HFFc6 (cell line): Measurements from ENCODE around the gene DUS3L. TPM values are rescaled to one million over a fixed set of nuclear protein-coding genes. Genes with fewer than 3 reads are reported as not detected.

Source experiments
- DNase-seq: peaks from one replicate; pipeline ENCODE4 v3.0.0-alpha.2; 2018
- H3K27ac Mint-ChIP-seq: 2 replicates; pipeline ENCODE4 v1.8.0; 2020; ENCODE audit warnings: mild to moderate bottlenecking, mixed read lengths
- H3K27me3 Mint-ChIP-seq: 2 replicates; pipeline ENCODE4 v1.8.0; 2021; ENCODE audit warnings: mild to moderate bottlenecking, moderate library complexity, mixed read lengths; ENCODE audit not compliant: insufficient read depth
- H3K36me3 Mint-ChIP-seq: 2 replicates; pipeline ENCODE4 v1.8.0; 2021; ENCODE audit warnings: low read depth, mixed read lengths
- H3K4me1 Mint-ChIP-seq: 2 replicates; pipeline ENCODE4 v1.8.0; 2020; ENCODE audit warnings: low read depth, mixed read lengths
- H3K4me3 Mint-ChIP-seq: 2 replicates; pipeline ENCODE4 v1.8.0; 2020; ENCODE audit warnings: mild to moderate bottlenecking, moderate library complexity, mixed read lengths
- H3K9me3 Mint-ChIP-seq: 2 replicates; pipeline ENCODE4 v1.8.0; 2020; ENCODE audit warnings: mild to moderate bottlenecking, mixed read lengths
- CTCF ChIP-seq: fragments of 200-600 bp; sonication (generic); IDR thresholded peaks from 2 replicates; pipeline ENCODE4 v1.5.0; 2021; ENCODE audit warnings: antibody characterized with exemption, mild to moderate bottlenecking
- total RNA-seq, 6 experiments: library from RNA; stranded (reverse); fragmentation: NEBNext Ultra II Directional; extraction: Animal tissue kit (Norgen Biotek cat#: 25700); gene quantifications; 2 replicates in 1 of 6; 3 replicates in 5 of 6; pipeline ENCODE4 v1.2.3, GENCODE V29; 2021

Gene DUS3L
- total RNA-seq, 6 experiments from 2014 or later = 15.6 to 20.5 (median 18.3) TPM

- no peaks in the 10 kb centered on the region for H3K36me3 Mint-ChIP-seq
- no peak overlapping the region for H3K4me3 Mint-ChIP-seq
- peaks cover 12% of the 10 kb centered on the region; the same call in 1 of the 2 replicates for H3K4me1 Mint-ChIP-seq
- peaks cover 20% of the 10 kb centered on the region for H3K27me3 Mint-ChIP-seq
- no peak overlapping the region for H3K27ac Mint-ChIP-seq
- H3K9me3 Mint-ChIP-seq = no peaks in the 10 kb centered on the region
- no peak for DNase-seq
- no peak for TF ChIP-seq CTCF
Observed at GRCh38 chr19:5800361-5801270, 9.7 kb upstream of the DUS3L start.

- Mint-ChIP-seq H3K9me3 (no peaks in the 10 kb centered on the region), H3K36me3 (no peaks in the 10 kb centered on the region), H3K27ac (no peak overlapping the region), H3K27me3 (peaks cover 16% of the 10 kb centered on the region), H3K4me1 (peaks cover 12% of the 10 kb centered on the region; the same call in 1 of the 2 replicates), H3K4me3 (no peak overlapping the region)
- DNase-seq = no peak
- no peak for TF ChIP-seq CTCF
Observed at GRCh38 chr19:5799247-5800241, 8.6 kb upstream of the DUS3L start.

- no peak overlapping the region for H3K4me3 Mint-ChIP-seq
- H3K36me3 Mint-ChIP-seq = no peaks in the 10 kb centered on the region
- H3K27me3 Mint-ChIP-seq = peaks cover 12% of the 10 kb centered on the region
- H3K27ac Mint-ChIP-seq = no peak overlapping the region
- no peak for DNase-seq
- no peak for TF ChIP-seq CTCF
- H3K4me1 Mint-ChIP-seq = peaks cover 7% of the 10 kb centered on the region; the same call in 1 of the 2 replicates
- no peaks in the 10 kb centered on the region for H3K9me3 Mint-ChIP-seq
Observed at GRCh38 chr19:5798244-5798643, 7.3 kb upstream of the DUS3L start.

DNA sequence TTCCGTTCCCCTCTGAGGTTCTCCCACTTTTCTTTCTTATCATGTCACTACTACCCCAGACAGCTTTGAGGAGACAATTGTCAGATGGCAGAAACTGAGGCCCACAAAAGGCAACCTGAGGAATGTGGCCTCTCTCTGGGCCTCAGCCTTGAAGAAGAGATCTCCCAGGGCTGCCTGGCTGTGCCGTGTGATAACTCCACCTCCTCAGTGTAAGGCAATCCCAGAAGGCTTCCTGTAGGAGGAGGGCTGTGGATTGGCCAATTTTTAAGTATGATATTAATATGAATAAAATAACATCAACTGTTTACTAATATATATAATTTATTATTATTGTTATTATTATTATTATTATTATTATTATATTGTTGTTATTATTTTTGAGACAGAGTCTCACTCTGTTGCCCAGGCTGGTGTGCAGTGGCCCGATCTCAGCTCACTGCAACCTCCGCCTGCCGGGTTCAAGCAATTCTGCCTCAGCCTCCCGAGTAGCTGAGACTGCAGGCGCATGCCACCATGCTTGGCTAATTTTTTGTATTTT is 4.5 kb upstream of the DUS3L start:
- H3K27me3 Mint-ChIP-seq = peaks cover 10% of the 10 kb centered on the region
- peaks cover 8% of the 10 kb centered on the region for H3K36me3 Mint-ChIP-seq
- peaks cover 4% of the 10 kb centered on the region; the same call in 1 of the 2 replicates for H3K9me3 Mint-ChIP-seq
- H3K4me1 Mint-ChIP-seq = peaks cover 9% of the 10 kb centered on the region
- TF ChIP-seq CTCF = no peak
- H3K27ac Mint-ChIP-seq = no peak overlapping the region
- DNase-seq = no peak
- no peak overlapping the region for H3K4me3 Mint-ChIP-seq

- H3K36me3 Mint-ChIP-seq = peaks cover 19% of the 10 kb centered on the region
- no peak overlapping the region for H3K4me3 Mint-ChIP-seq
- peaks cover 4% of the 10 kb centered on the region; the same call in 1 of the 2 replicates for H3K9me3 Mint-ChIP-seq
- no peak for TF ChIP-seq CTCF
- H3K4me1 Mint-ChIP-seq = peaks cover 15% of the 10 kb centered on the region
- H3K27ac Mint-ChIP-seq = no peak overlapping the region
- peaks cover 10% of the 10 kb centered on the region for H3K27me3 Mint-ChIP-seq
- DNase-seq = no peak
Observed at GRCh38 chr19:5793188-5793587, 2.2 kb upstream of the DUS3L start.
